Measurements from ENCODE around the gene PRSS56. TPM values are rescaled to one million over a fixed set of nuclear protein-coding genes. Genes with fewer than 3 reads are reported as not detected.

PRSS56 gene
- total RNA-seq, 4 donors from 2014 or later: not detected

GRCh38 chr2:232511336-232511890 is 8.8 kb upstream of the PRSS56 start:
- no peak for TF ChIP-seq POLR2A (IDR thresholded peaks at IDR 0.05)
- Histone ChIP-seq H3K27me3 (peaks cover 0 to 9% of the 10 kb centered on the region in 2 donors), H3K4me3 (no peak overlapping the region), H3K9me3 (no peaks in the 10 kb centered on the region), H3K36me3 (no peaks in the 10 kb centered on the region), H3K4me1 (no peaks in the 10 kb centered on the region), H3K27ac (no peak overlapping the region)
- DNase-seq (ENCODE audit: low spot score in 2 of 2): no peak
- 36 to 46% methylated on average over 9 of the region's 11 CpGs for WGBS, 2 donors

- Histone ChIP-seq H3K4me1 (no peaks in the 10 kb centered on the region), H3K27me3 (peaks cover 0 to 5% of the 10 kb centered on the region in 2 donors), H3K27ac (no peak overlapping the region), H3K36me3 (no peaks in the 10 kb centered on the region), H3K4me3 (no peak overlapping the region), H3K9me3 (no peaks in the 10 kb centered on the region)
- TF ChIP-seq CTCF (IDR thresholded peaks at IDR 0.05): no peak
- TF ChIP-seq POLR2A (IDR thresholded peaks at IDR 0.05): no peak
- no peak for TF ChIP-seq EP300 (IDR thresholded peaks at IDR 0.05)
- 64 to 72% methylated on average over 10 of the region's 10 CpGs for WGBS, 2 donors
- no peak for DNase-seq (ENCODE audit: low spot score in 2 of 2)
These were observed 7.6 kb upstream of the PRSS56 start for GRCh38 chr2:232512602-232513001.

GRCh38 chr2:232513353-232513752 is 6.8 kb upstream of the PRSS56 start:
- no peaks in the 10 kb centered on the region for H3K9me3 ChIP-seq
- no peak for DNase-seq (ENCODE audit: low spot score in 2 of 2)
- H3K27ac ChIP-seq: no peak overlapping the region
- no peak overlapping the region for H3K4me3 ChIP-seq
- H3K27me3 ChIP-seq: peaks cover 0 to 5% of the 10 kb centered on the region in 2 donors
- H3K4me1 ChIP-seq: no peaks in the 10 kb centered on the region
- no peak for TF ChIP-seq EP300 (IDR thresholded peaks at IDR 0.05)
- no peak for TF ChIP-seq POLR2A (IDR thresholded peaks at IDR 0.05)
- 83 to 84% methylated on average over 5 of the region's 5 CpGs for WGBS, 2 donors
- no peaks in the 10 kb centered on the region for H3K36me3 ChIP-seq

GRCh38 chr2:232515639-232516038 is 4.5 kb upstream of the PRSS56 start:
- WGBS, 2 donors: 90 to 91% methylated on average over 7 of the region's 7 CpGs
- no peaks in the 10 kb centered on the region for H3K36me3 ChIP-seq
- DNase-seq (ENCODE audit: low spot score in 2 of 2): no peak
- no peak overlapping the region for H3K4me3 ChIP-seq
- peaks cover 0 to 18% of the 10 kb centered on the region in 2 donors for H3K27me3 ChIP-seq
- no peaks in the 10 kb centered on the region for H3K9me3 ChIP-seq
- no peak for TF ChIP-seq CTCF (IDR thresholded peaks at IDR 0.05)
- no peak for TF ChIP-seq POLR2A (IDR thresholded peaks at IDR 0.05)
- no peak for TF ChIP-seq EP300 (IDR thresholded peaks at IDR 0.05)
- no peaks in the 10 kb centered on the region for H3K4me1 ChIP-seq
- no peak overlapping the region for H3K27ac ChIP-seq

GRCh38 chr2:232516551-232516950 is 3.6 kb upstream of the PRSS56 start:
- no peak overlapping the region for H3K27ac ChIP-seq
- H3K4me3 ChIP-seq: no peak overlapping the region
- no peaks in the 10 kb centered on the region for H3K36me3 ChIP-seq
- WGBS, 2 donors: 90% methylated on average over 3 of the region's 3 CpGs
- H3K27me3 ChIP-seq: peaks cover 0 to 22% of the 10 kb centered on the region in 2 donors
- no peak for DNase-seq (ENCODE audit: low spot score in 2 of 2)
- peaks cover 0 to under 1% (median under 1%) of the 10 kb centered on the region in 4 donors for H3K4me1 ChIP-seq
- TF ChIP-seq CTCF (IDR thresholded peaks at IDR 0.05) (no peak), EP300 (IDR thresholded peaks at IDR 0.05) (no peak), POLR2A (IDR thresholded peaks at IDR 0.05) (no peak)
- no peaks in the 10 kb centered on the region for H3K9me3 ChIP-seq

- DNase-seq (ENCODE audit: low spot score in 2 of 2): no peak
- no peak overlapping the region for H3K27ac ChIP-seq
- TF ChIP-seq POLR2A (IDR thresholded peaks at IDR 0.05): no peak
- no peak for TF ChIP-seq CTCF (IDR thresholded peaks at IDR 0.05)
- TF ChIP-seq EP300 (IDR thresholded peaks at IDR 0.05): no peak
- no peaks in the 10 kb centered on the region for H3K9me3 ChIP-seq
- peaks cover 0 to 23% (median 8%) of the 10 kb centered on the region in 4 donors for H3K4me1 ChIP-seq
- H3K27me3 ChIP-seq: peaks cover 0 to 44% of the 10 kb centered on the region in 2 donors
- H3K4me3 ChIP-seq: no peak overlapping the region
- WGBS, 2 donors: 73 to 81% methylated on average over 5 to 6 of the region's 6 CpGs
- no peaks in the 10 kb centered on the region for H3K36me3 ChIP-seq
These were observed 1.3 kb upstream of the PRSS56 start for GRCh38 chr2:232518844-232519243.
